DND-41 (cell line): ENCODE data around the gene GVQW3.

Experiments
- EZH2 ChIP-seq: IDR thresholded peaks from 3 replicates; pipeline ENCODE4 v1.6.1; 2012; ENCODE audit warnings: borderline replicate concordance, low read depth, mild to moderate bottlenecking, moderate library complexity, low read length, inconsistent platforms; ENCODE audit not compliant: severe bottlenecking
- TF ChIP-seq, protein P1 (sequence below): IDR thresholded peaks from 2 replicates; pipeline ENCODE4 v1.5.1; 2012; ENCODE audit warnings: borderline replicate concordance, low read length, moderate library complexity, mild to moderate bottlenecking; ENCODE audit not compliant: poor library complexity, severe bottlenecking; ENCODE audit errors: extremely low read depth

DNA sequence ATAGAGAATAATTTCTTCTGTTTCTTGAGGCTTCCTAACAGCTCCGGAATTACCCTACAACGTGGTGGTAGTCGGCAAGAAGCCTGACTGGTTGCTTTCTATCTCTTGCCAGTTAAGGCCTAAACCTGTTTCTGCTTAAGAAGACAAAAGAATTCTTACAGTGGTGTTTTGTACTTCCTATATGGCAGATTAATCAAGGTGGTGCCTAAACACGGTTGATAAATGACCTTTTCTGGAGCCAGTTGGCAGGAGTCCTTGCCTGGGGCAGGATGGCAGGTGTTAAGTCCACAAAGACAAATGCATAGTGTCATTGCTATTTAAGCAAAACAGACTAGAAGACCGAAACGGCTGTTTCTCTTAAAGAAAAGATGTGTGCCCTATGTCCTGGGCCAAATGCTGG is 9.9 kb downstream of the GVQW3 start:
- TF ChIP-seq, protein P1, sequence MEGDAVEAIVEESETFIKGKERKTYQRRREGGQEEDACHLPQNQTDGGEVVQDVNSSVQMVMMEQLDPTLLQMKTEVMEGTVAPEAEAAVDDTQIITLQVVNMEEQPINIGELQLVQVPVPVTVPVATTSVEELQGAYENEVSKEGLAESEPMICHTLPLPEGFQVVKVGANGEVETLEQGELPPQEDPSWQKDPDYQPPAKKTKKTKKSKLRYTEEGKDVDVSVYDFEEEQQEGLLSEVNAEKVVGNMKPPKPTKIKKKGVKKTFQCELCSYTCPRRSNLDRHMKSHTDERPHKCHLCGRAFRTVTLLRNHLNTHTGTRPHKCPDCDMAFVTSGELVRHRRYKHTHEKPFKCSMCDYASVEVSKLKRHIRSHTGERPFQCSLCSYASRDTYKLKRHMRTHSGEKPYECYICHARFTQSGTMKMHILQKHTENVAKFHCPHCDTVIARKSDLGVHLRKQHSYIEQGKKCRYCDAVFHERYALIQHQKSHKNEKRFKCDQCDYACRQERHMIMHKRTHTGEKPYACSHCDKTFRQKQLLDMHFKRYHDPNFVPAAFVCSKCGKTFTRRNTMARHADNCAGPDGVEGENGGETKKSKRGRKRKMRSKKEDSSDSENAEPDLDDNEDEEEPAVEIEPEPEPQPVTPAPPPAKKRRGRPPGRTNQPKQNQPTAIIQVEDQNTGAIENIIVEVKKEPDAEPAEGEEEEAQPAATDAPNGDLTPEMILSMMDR: no peak
- no peak for TF ChIP-seq EZH2
